Pulmonary artery endothelial cell (primary cell): ENCODE results near the gene SLC19A1. TPM values are rescaled to one million over a fixed set of nuclear protein-coding genes. Genes with fewer than 3 reads are reported as not detected.

Source experiments
- DNase-seq: peaks from one replicate; pipeline ENCODE4 v3.0.0-alpha.2; 2011; ENCODE audit warnings: low read depth, low spot score
- total RNA-seq: library from RNA; depleted of rRNA; stranded (reverse); fragments of >200 nt; gene quantifications from 2 replicates; pipeline ENCODE4 v1.2.3, GENCODE V29; 2014

Gene SLC19A1
- total RNA-seq, 1 donor from 2014 or later: 16.3 TPM

- no peak for DNase-seq
These were observed 3.0 kb upstream of the SLC19A1 start for GRCh38 chr21:45545236-45545570.

DNA sequence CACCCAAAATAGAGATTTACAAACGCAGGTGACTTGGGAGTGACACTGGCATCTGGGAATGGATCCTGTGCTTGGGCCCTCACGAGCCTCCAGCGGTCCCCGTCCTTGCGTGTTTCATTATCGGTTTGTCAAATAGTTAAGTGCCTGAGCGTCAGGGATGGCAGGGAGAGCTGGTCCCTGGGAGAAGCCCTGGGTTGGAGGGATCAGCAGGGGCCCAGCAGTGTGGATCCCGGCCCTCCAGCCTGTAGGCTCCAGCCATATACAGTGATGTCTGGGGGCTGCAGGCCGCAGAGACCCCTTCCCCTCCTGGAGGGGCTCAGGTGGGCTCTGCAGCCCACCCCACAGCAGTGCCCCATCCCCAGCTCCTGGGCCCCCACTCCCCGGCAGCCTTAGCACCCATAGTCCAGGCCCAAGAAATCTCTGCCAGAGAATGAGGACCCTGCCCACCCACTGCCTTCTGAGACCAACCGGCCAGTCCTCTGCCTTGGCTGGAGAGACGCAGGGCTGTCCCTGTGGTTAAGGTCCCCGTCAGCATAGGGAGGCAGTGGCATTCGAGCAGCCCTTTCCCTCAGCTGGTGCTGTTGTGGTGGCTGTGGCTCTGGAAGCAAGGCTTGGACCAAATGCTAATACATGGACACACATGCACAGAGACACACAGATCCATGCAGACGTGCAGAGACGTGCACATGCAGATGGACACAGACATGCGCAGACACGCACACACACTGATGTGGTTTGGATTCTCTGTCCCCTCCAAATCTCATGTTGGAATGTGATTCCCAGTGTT is 2.4 kb upstream of the SLC19A1 start:
- no peak for DNase-seq

- DNase-seq: no peak
These were observed 1.6 kb upstream of the SLC19A1 start for GRCh38 chr21:45543710-45544448.

DNA sequence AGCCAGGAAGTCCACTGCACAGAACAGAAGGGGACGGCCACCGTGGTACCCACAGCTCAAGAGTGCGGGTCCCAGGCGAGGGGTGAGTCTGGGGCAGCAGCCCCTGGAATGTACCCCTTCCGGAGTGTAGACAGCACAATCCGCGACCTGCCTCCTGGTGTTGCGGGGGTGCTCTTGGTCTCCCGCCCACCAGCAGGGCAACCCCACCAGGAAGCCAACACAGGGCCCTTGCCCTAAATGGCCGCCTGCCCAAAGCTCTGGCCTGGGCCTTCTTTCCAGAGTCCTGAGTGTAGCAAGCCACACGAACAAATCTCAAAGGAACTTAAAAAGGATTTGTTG is 1.1 kb upstream of the SLC19A1 start:
- no peak for DNase-seq

DNA sequence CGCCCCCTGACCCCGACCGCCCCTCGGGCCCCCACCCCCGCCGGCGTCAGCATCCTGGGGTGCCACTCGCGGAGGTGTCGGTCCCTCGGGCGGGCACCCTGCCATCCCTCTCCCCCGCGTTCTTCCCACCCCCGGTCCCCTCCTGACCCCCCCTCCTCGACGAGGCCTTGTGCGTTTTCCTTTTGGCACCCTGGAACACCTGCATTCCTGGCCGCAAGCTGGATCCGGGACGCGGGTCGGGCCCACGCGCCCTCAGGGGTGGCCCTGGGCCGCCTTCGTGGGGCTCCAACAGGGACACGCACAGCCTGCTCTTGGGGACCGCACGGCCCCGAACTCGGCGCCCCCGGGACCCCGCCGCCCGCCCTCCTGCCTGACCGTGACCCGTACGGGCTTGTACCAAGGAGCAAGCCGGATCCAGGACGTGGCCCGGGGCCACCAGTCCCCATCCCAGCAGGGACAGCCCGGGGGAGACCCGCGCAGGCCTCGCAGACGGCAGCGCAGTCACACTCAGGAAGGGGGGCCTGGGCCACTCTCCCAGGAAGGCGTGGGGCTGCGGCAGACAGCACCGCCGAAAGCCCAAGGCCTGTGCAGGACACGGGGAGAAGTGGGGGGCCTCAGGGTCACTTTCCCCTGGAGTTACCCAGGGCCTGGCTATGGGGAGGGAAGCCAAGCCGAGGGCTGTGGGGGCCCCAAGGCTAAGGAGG is 579 bp upstream of the SLC19A1 start:
- no peak for DNase-seq

- DNase-seq: no peak
These were observed 810 bp downstream of the SLC19A1 start for GRCh38 chr21:45541221-45542039.

DNA sequence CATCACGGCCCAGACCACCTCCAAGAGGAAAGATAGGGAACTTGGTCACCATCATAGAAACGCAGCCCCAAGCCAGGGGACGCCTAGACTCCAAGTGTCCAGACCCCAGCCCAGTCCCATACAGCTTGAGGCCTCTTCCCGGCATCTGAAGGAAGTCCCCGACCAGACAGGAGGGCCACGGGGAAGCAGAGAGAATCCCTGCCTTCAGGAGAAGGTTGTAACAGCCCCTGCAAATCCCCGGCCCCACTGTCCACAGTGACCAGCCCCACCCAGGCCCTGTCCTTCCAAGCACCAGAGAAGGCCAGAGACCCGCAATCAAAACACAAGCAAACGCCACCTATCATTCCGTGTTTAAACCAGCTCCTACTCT is 1.7 kb downstream of the SLC19A1 start:
- no peak for DNase-seq

- no peak for DNase-seq
These were observed 2.2 kb downstream of the SLC19A1 start for GRCh38 chr21:45539796-45540600.

- DNase-seq: no peak
These were observed 3.0 kb downstream of the SLC19A1 start for GRCh38 chr21:45539046-45539795.

DNA sequence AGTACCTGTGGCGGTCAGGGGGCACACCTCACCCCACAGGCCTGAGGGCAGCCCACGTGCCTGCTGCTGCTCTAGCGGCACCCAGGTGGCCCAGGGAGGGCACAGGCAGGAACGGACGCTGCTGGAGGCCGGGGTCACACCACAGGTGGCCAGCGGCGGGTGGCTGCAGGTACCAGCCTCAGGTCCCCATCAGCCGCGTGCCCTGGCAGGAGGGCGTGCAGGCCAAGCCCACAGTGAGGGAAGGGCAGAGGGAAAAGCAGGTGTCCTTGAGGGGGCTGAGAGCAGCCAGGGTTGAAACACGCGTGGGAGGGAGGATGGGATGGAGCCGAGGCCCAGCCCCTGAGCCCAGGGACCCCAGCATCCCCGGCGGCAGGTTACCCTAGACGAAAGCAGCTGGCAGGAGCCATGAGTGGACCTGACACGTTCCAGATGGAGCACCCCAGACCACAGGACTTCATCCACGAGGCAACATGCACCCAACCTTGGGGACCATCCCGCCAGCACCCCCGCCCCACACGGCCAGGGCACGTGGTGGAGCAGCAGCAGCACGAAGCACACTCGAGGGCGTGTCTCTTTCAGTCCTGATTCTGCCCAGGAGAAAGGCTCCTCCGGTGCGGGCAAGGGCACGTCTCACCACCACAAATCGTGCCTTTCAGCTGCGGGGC is 3.7 kb downstream of the SLC19A1 start:
- no peak for DNase-seq

GRCh38 chr21:45537746-45538291 is 4.4 kb downstream of the SLC19A1 start:
- no peak for DNase-seq

GRCh38 chr21:45537111-45537745 is 5.0 kb downstream of the SLC19A1 start:
- no peak for DNase-seq

DNA sequence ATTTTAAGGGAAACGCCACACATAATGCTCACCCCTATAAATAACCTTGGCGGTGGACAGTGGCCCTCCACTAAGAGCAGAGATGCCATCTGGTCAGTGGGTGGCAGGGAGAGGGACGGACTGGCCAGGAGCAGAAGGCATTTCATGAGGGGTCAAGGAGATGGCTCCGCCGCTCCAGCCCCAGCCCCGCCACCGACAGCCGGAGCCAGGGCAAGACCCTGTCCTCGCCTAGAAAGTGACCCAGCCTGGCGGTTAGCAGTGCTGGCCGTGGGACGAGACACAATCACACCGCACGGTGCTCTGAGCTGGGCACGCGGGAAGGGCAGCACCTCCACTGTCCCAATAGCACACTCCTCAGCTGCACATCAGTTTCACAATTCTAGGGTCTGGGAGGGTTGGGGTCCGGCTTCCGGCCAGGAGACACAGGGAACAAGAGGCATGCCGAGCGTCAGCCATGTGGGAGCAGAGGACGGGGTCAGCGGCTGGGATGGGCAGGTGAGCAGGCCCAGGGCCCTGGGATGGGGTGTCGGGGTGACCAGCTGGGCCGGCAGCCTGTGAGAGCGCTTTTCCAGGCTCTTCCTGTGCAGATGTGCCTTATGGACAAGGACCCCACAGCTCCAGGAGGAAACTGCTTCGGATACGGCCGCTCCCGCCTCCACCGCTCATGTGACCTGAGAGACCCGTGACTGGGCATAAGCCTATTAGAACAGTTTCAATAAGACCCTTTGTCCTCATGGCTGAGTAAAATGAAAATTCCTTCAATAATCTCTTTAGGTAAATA is 5.7 kb downstream of the SLC19A1 start:
- DNase-seq: no peak

- DNase-seq: no peak
These were observed 6.7 kb downstream of the SLC19A1 start for GRCh38 chr21:45535341-45536081.

DNA sequence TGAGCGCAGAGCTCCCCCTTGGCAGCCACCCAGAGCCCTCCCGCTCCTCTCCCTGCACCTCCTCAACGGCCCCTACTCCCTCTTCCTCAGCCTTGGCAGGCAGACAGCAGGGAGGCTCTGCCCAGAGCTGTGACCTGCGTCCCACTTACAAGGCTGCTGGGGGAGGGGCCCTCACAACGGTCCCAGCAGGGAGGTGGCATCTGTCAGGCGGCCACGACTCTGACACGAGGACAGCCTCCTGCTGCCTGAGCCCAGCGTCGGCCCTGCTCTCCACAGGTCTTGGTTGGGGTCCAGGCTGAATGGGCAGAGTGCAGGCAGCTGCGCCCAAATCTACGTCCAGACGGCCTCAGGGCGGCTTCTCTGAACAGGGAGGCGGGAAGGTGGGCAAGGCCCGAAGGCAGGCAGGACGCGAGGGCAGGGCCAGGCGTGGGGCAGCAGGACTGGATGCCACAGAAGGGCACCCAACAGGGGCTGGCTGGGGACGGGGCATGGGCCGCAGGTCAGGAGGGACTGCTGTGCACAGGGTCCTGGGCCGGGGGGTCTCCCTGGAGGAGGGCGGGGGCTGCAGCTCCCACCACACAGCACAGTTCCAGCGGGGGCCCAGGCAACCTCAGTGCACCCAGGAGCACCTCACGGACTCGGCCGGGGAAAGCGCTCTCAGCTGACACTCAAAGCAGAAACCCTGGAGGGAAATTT is 7.5 kb downstream of the SLC19A1 start:
- no peak for DNase-seq

- no peak for DNase-seq
These were observed 8.2 kb downstream of the SLC19A1 start for GRCh38 chr21:45533846-45534635.
